GM19238 (cell line): ENCODE results near the gene TEP1.

Source experiments
- DNase-seq: peaks from one replicate; pipeline ENCODE4 v3.0.0; 2011; ENCODE audit warnings: low spot score; ENCODE audit not compliant: insufficient read length

TEP1 gene

GRCh38 chr14:20434701-20435581, 21.6 kb upstream of the TEP1 start:
- DNase-seq, result no peak

- no peak for DNase-seq
Observed at GRCh38 chr14:20429801-20430669, 16.7 kb upstream of the TEP1 start.

- DNase-seq, result no peak
Observed at GRCh38 chr14:20428802-20429201, 15.5 kb upstream of the TEP1 start.

- DNase-seq, result peak; percentile 49
Observed at GRCh38 chr14:20428010-20428365, 14.7 kb upstream of the TEP1 start.

GRCh38 chr14:20427231-20428009, 14.1 kb upstream of the TEP1 start:
- DNase-seq, result peak; percentile 73

- no peak for DNase-seq
Observed at GRCh38 chr14:20424851-20425250, 11.6 kb upstream of the TEP1 start.

- no peak for DNase-seq
Observed at GRCh38 chr14:20422886-20423285, 9.6 kb upstream of the TEP1 start.

- no peak for DNase-seq
Observed at GRCh38 chr14:20421267-20421666, 8.0 kb upstream of the TEP1 start.

- DNase-seq, result no peak
Observed at GRCh38 chr14:20419419-20419818, 6.1 kb upstream of the TEP1 start.

- DNase-seq, result no peak
Observed at GRCh38 chr14:20418501-20418909, 5.2 kb upstream of the TEP1 start.

- no peak for DNase-seq
Observed at GRCh38 chr14:20417250-20418186, 4.2 kb upstream of the TEP1 start.

GRCh38 chr14:20416223-20416622, 2.9 kb upstream of the TEP1 start:
- DNase-seq, result no peak

GRCh38 chr14:20415782-20416206, 2.5 kb upstream of the TEP1 start:
- no peak for DNase-seq

GRCh38 chr14:20413744-20414082, 412 bp upstream of the TEP1 start:
- DNase-seq, result no peak

GRCh38 chr14:20412411-20412810, 890 bp downstream of the TEP1 start:
- no peak for DNase-seq

- no peak for DNase-seq
Observed at GRCh38 chr14:20409226-20409625, 4.1 kb downstream of the TEP1 start.

- no peak for DNase-seq
Observed at GRCh38 chr14:20403521-20403920, 9.8 kb downstream of the TEP1 start.

- no peak for DNase-seq
Observed at GRCh38 chr14:20400965-20401593, 12.2 kb downstream of the TEP1 start.

- no peak for DNase-seq
Observed at GRCh38 chr14:20400589-20400964, 12.7 kb downstream of the TEP1 start.

- no peak for DNase-seq
Observed at GRCh38 chr14:20397511-20397910, 15.8 kb downstream of the TEP1 start.
